Measurements from ENCODE around the gene TAF6.

TAF6 gene

GRCh38 chr7:100166970-100167911 lies 48.1 kb upstream of the TAF6 start:
- H3K27ac ChIP-seq (ENCODE audit: extremely low read depth, low read depth, low read length), result no peak overlapping the region
- ChIA-PET CTCF (interaction anchor here (0.6 to 1.9 kb wide), 4 partner anchors 18 to 34 kb away, joined by 3 to 9 read pairs (median 7); no protein-coding TSS in a partner anchor), POLR2A (interaction anchor here (0.5 to 2.7 kb wide), 3 partner anchors 10 to 665 kb away, joined by 5 to 13 read pairs (median 5); partner anchors contain the start of genes GPC2, LAMTOR4 and STAG3)
- TF ChIP-seq KLF9 (tag by site-specific recombination; IDR thresholded peaks at IDR 0.05; ENCODE audit: low read depth) (no peak), KLF1 (tag by site-specific recombination; IDR thresholded peaks at IDR 0.05) (no peak), ZNF629 (tag by site-specific recombination; IDR thresholded peaks at IDR 0.05) (no peak), YY1 (tag by site-specific recombination; IDR thresholded peaks at IDR 0.05) (no peak), ZNF174 (tag by site-specific recombination; IDR thresholded peaks at IDR 0.05) (no peak), ZNF266 (tag by site-specific recombination; IDR thresholded peaks at IDR 0.05; ENCODE audit: low read depth) (no peak), ZNF112 (tag by site-specific recombination; IDR thresholded peaks at IDR 0.05) (no peak), ZNF529 (tag by site-specific recombination; IDR thresholded peaks at IDR 0.05; ENCODE audit: insufficient replicate concordance) (no peak), SP3 (tag by site-specific recombination; IDR thresholded peaks at IDR 0.05) (no peak), SP7 (tag by site-specific recombination; IDR thresholded peaks at IDR 0.05) (no peak), ZNF433 (tag by site-specific recombination; IDR thresholded peaks at IDR 0.05; ENCODE audit: low read depth) (no peak), ZNF26 (tag by site-specific recombination; IDR thresholded peaks at IDR 0.05) (no peak), HOXD13 (CRISPR knock-in tag; IDR thresholded peaks at IDR 0.05; ENCODE audit: borderline replicate concordance) (no peak), ZNF366 (tag by site-specific recombination; conservative IDR thresholded peaks at IDR 0.05) (peak; percentile 44; the same call in 1 of the 2 replicates), ZNF416 (tag by site-specific recombination; IDR thresholded peaks at IDR 0.05) (no peak), ZNF549 (tag by site-specific recombination; IDR thresholded peaks at IDR 0.05) (no peak), ZNF169 (tag by site-specific recombination; IDR thresholded peaks at IDR 0.05) (no peak), PRDM1 (tag by site-specific recombination; IDR thresholded peaks at IDR 0.05) (0 out of 2 replicates have a peak, but pooled peaks have one; percentile 36), ZFHX2 (tag by site-specific recombination; conservative IDR thresholded peaks at IDR 0.05) (no peak), ZNF184 (tag by site-specific recombination; IDR thresholded peaks at IDR 0.05) (no peak), ZNF341 (tag by site-specific recombination; IDR thresholded peaks at IDR 0.05; ENCODE audit: low read depth) (0 out of 2 replicates have a peak, but pooled peaks have one; percentile 19), ZNF394 (tag by site-specific recombination; IDR thresholded peaks at IDR 0.05; ENCODE audit: borderline replicate concordance) (no peak), ZBTB21 (tag by site-specific recombination; IDR thresholded peaks at IDR 0.05) (no peak), ZNF121 (tag by site-specific recombination; IDR thresholded peaks at IDR 0.05) (no peak)
- no peak overlapping the region for H3K4me3 ChIP-seq (ENCODE audit: low read depth, low read length)
- peaks cover 8% of the 10 kb centered on the region for H3K4me1 ChIP-seq (ENCODE audit: control insufficient read depth, insufficient read depth, low read length)
- H3K9me3 ChIP-seq (ENCODE audit: control insufficient read depth, insufficient read depth, low read depth, low read length), result no peaks in the 10 kb centered on the region
- no peaks in the 10 kb centered on the region for H3K36me3 ChIP-seq (ENCODE audit: control insufficient read depth in 2 of 2, insufficient read depth in 1 of 2, low read length in 2 of 2)

- ChIA-PET CTCF (no interaction called here), POLR2A (interaction anchor here (0.5 to 2.7 kb wide), 2 partner anchors 18 to 664 kb away, joined by 5 to 13 read pairs; partner anchors contain the start of gene LAMTOR4)
- H3K4me3 ChIP-seq (ENCODE audit: low read depth, low read length), result no peak overlapping the region
- H3K27ac ChIP-seq (ENCODE audit: extremely low read depth, low read depth, low read length), result no peak overlapping the region
- no peaks in the 10 kb centered on the region for H3K9me3 ChIP-seq (ENCODE audit: control insufficient read depth, insufficient read depth, low read depth, low read length)
- H3K4me1 ChIP-seq (ENCODE audit: control insufficient read depth, insufficient read depth, low read length), result peaks cover 8% of the 10 kb centered on the region
- no peaks in the 10 kb centered on the region for H3K36me3 ChIP-seq (ENCODE audit: control insufficient read depth in 2 of 2, insufficient read depth in 1 of 2, low read length in 2 of 2)
- TF ChIP-seq ZNF623 (tag by site-specific recombination; IDR thresholded peaks at IDR 0.05) (no peak), HOXD13 (CRISPR knock-in tag; IDR thresholded peaks at IDR 0.05; ENCODE audit: borderline replicate concordance) (no peak), GLI2 (tag by site-specific recombination; IDR thresholded peaks at IDR 0.05; ENCODE audit: borderline replicate concordance, low read depth) (no peak), CTCF (tag by site-specific recombination; IDR thresholded peaks at IDR 0.05) (no peak)
Observed at GRCh38 chr7:100166317-100166940, 47.3 kb upstream of the TAF6 start.

Data from HEK293 (cell line).